ENCODE results near the gene SORCS2.

GRCh38 chr4:7646384-7647061 is 454.2 kb downstream of the SORCS2 start:
- no peak for TF ChIP-seq CTCF (IDR thresholded peaks at IDR 0.05 in 4 of 5, conservative IDR thresholded peaks at IDR 0.05 in 1 of 5)
- no peak for TF ChIP-seq POLR2A (IDR thresholded peaks at IDR 0.05)

Measured in gastrocnemius medialis (tissue), 4 donors.